Endothelial cell of umbilical vein (primary cell): ENCODE data around the gene SLC1A7. TPM values are rescaled to one million over a fixed set of nuclear protein-coding genes. Genes with fewer than 3 reads are reported as not detected.

Source experiments
- BruUV-seq: library from RNA; stranded (reverse); fragments of 400-500 nt; replicated peaks from 2 replicates; lab custom pipeline; 2021; lab: Mats Ljungman, UMichigan
- CTCF ChIA-PET: fragments of 300-600, 350-600 bp; sonication (Branson Sonifier 250); formaldehyde crosslinking; loops from one replicate; lab custom pipeline; 2021; ENCODE audit warnings: antibody characterized with exemption, inconsistent platforms; lab: Charles Lee
- POLR2A ChIA-PET: fragments of 300-600, 350-600 bp; sonication (Branson Sonifier 250); formaldehyde crosslinking; loops from one replicate; lab custom pipeline; 2021; ENCODE audit warnings: antibody characterized with exemption, inconsistent platforms; lab: Charles Lee
- DNase-seq: peaks from one replicate; pipeline ENCODE4 v3.0.0-alpha.2; 2011; ENCODE audit warnings: low read depth, low spot score
- FAIRE-seq: peaks from 2 replicates; lab custom pipeline; 2011; peaks lifted over from hg19 to GRCh38; lab: Jason Lieb, UNC
- H2AFZ ChIP-seq: 2 replicates; pipeline ENCODE4 v1.6.0; 2012; ENCODE audit warnings: low read depth, low read length, control low read depth, inconsistent platforms
- H3K27ac ChIP-seq: 2 replicates; pipeline ENCODE4 v1.5.1; 2011; ENCODE audit warnings: low read depth, mild to moderate bottlenecking, control low read depth, low read length, moderate library complexity; ENCODE audit not compliant: insufficient read depth
- H3K27me3 ChIP-seq, 2 experiments: 2 replicates each; pipeline versions ENCODE4 v1.6.0 to v1.6.1; 2011; ENCODE audit warnings: low read length in 2 of 2, mixed read lengths in 1 of 2; ENCODE audit not compliant: control insufficient read depth in 2 of 2, insufficient read depth in 2 of 2
- H3K36me3 ChIP-seq, 2 experiments: 2 replicates in 1 of 2; 3 replicates in 1 of 2; pipeline ENCODE4 v1.5.1; 2011; ENCODE audit warnings: low read length in 2 of 2, mild to moderate bottlenecking in 1 of 2, moderate library complexity in 1 of 2; ENCODE audit not compliant: control insufficient read depth in 2 of 2, insufficient read depth in 2 of 2; ENCODE audit errors: extremely low read depth in 1 of 2
- H3K4me1 ChIP-seq: 3 replicates; pipeline ENCODE4 v1.5.1; 2011; ENCODE audit warnings: mild to moderate bottlenecking, low read length; ENCODE audit not compliant: control insufficient read depth, insufficient read depth; ENCODE audit errors: extremely low read depth
- H3K4me2 ChIP-seq: 2 replicates; pipeline ENCODE4 v1.6.1; 2011; ENCODE audit warnings: low read length, control low read depth, mixed read lengths; ENCODE audit not compliant: insufficient read depth
- H3K4me3 ChIP-seq, 3 experiments: fragments of 200-600 bp in 1 of 3; sonication (generic), shearing (Covaris generic) in 1 of 3; replicated peaks in 1 of 3; 2 replicates each; pipeline ENCODE4 v1.5.1; 2011 to 2016; ENCODE audit warnings: control low read depth in 3 of 3, low read length in 3 of 3, mild to moderate bottlenecking in 2 of 3, inconsistent platforms in 1 of 3, low read depth in 1 of 3, moderate library complexity in 1 of 3; ENCODE audit not compliant: insufficient read depth in 1 of 3
- H3K79me2 ChIP-seq: 2 replicates; pipeline ENCODE4 v1.6.0; 2012; ENCODE audit warnings: low read length, inconsistent platforms; ENCODE audit not compliant: control insufficient read depth, insufficient read depth
- H3K9ac ChIP-seq: replicated peaks from 2 replicates; pipeline ENCODE3; 2011; ENCODE audit warnings: low read length, control low read depth; ENCODE audit not compliant: insufficient read depth; ENCODE audit errors: extremely low read depth
- H3K9me1 ChIP-seq: replicated peaks from 3 replicates; pipeline ENCODE4 v1.6.0; 2011; ENCODE audit warnings: mild to moderate bottlenecking, low read length; ENCODE audit not compliant: control insufficient read depth, insufficient read depth; ENCODE audit errors: extremely low read depth
- H3K9me3 ChIP-seq: replicated peaks from 2 replicates; pipeline ENCODE4 v1.5.1; 2012; ENCODE audit warnings: low read length, inconsistent platforms; ENCODE audit not compliant: control insufficient read depth, insufficient read depth
- H4K20me1 ChIP-seq: replicated peaks from 2 replicates; pipeline ENCODE3; 2011; ENCODE audit warnings: mild to moderate bottlenecking, low read length; ENCODE audit not compliant: control insufficient read depth, insufficient read depth; ENCODE audit errors: extremely low read depth
- CTCF ChIP-seq, 2 donors: IDR thresholded peaks; 1 replicate in 1 of 2; 2 replicates in 1 of 2; pipeline ENCODE4 v1.5.1; 2011; ENCODE audit warnings: low read length in 2 of 2, mild to moderate bottlenecking in 2 of 2, moderate library complexity in 2 of 2, control low read depth in 1 of 2, inconsistent platforms in 1 of 2, low read depth in 1 of 2; ENCODE audit not compliant: insufficient read depth in 1 of 2; ENCODE audit errors: extremely low read depth in 1 of 2
- EZH2 ChIP-seq: IDR thresholded peaks from 2 replicates; pipeline ENCODE4 v1.6.1; 2012; ENCODE audit warnings: borderline replicate concordance, low read depth, mild to moderate bottlenecking, moderate library complexity, low read length, inconsistent platforms; ENCODE audit not compliant: severe bottlenecking
- FOS ChIP-seq: IDR thresholded peaks from 2 replicates; pipeline ENCODE4 v1.6.1; 2011; ENCODE audit warnings: mild to moderate bottlenecking, low read length, moderate library complexity, borderline replicate concordance; ENCODE audit not compliant: insufficient read depth
- GATA2 ChIP-seq: IDR thresholded peaks from 2 replicates; pipeline ENCODE4 v1.7.0; 2011; ENCODE audit warnings: low read depth, mild to moderate bottlenecking, moderate library complexity, mixed read lengths, low read length; ENCODE audit not compliant: insufficient read length, insufficient read depth
- JUN ChIP-seq: IDR thresholded peaks from 2 replicates; pipeline ENCODE4 v1.6.1; 2011; ENCODE audit warnings: borderline replicate concordance, low read depth; ENCODE audit not compliant: insufficient read length, insufficient read depth
- MYC ChIP-seq: IDR thresholded peaks from one replicate; pipeline ENCODE4 v1.6.1; 2011; ENCODE audit warnings: mild to moderate bottlenecking, low read depth, low read length
- POLR2A ChIP-seq: IDR thresholded peaks from 2 replicates; pipeline ENCODE4 v1.6.1; 2012; ENCODE audit warnings: low read depth, mild to moderate bottlenecking, control low read depth, low read length
- POLR2AphosphoS5 ChIP-seq: IDR thresholded peaks from 2 replicates; pipeline ENCODE4 v1.6.1; 2012; ENCODE audit warnings: low read depth, mild to moderate bottlenecking, control low read depth, low read length, moderate library complexity; ENCODE audit not compliant: insufficient read depth
- dilution Hi-C: fragments of 300-500 bp; cut with MboI; formaldehyde crosslinking; loops from one replicate; pipeline ENCODE4 v1.15.0; 2019; ENCODE audit warnings: low sequenced_read_pairs; ENCODE audit not compliant: extremely low pct_ligation_motif_present
- intact Hi-C: fragments of 100-400 bp; cut with micrococcal nuclease; formaldehyde crosslinking; loops from one replicate; pipeline ENCODE4 v1.10.0; 2022
- polyA plus RNA-seq, 4 experiments: library from polyadenylated mRNA; depleted of rRNA in 3 of 4; stranded (reverse) in 3 of 4; unstranded in 1 of 4; fragments of >200 nt; gene quantifications; 2 replicates each; pipeline versions ENCODE4 v1.2.1 to v1.2.3, GENCODE V29; 2011 to 2012; ENCODE audit warnings: missing spikeins in 1 of 4
- total RNA-seq: library from RNA; stranded (reverse); gene quantifications from 2 replicates; pipeline ENCODE4 v1.2.3, GENCODE V29; 2021
- TF ChIP-seq, protein P1 (sequence below): IDR thresholded peaks from 2 replicates; pipeline ENCODE4 v1.6.1; 2011; ENCODE audit not compliant: insufficient read depth, insufficient read length

SLC1A7 gene
- total and polyA plus RNA-seq, 2 donors (not counting 3 experiments of a cell fraction or from before 2014, with no cell fraction given), result not detected

GRCh38 chr1:53088616-53089300, 53.7 kb downstream of the SLC1A7 start:
- no peak for FAIRE-seq
- H2AFZ ChIP-seq, result no peak overlapping the region
- TF ChIP-seq, protein P1, sequence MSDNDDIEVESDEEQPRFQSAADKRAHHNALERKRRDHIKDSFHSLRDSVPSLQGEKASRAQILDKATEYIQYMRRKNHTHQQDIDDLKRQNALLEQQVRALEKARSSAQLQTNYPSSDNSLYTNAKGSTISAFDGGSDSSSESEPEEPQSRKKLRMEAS, result no peak
- TF ChIP-seq CTCF (IDR thresholded peaks at IDR 0.05; ENCODE audit: extremely low read depth in 1 of 2, insufficient read depth in 1 of 2, low read depth in 1 of 2, low read length in 2 of 2), result no peak
- no peak for TF ChIP-seq EZH2
- no peak for TF ChIP-seq JUN
- TF ChIP-seq POLR2AphosphoS5, result no peak
- TF ChIP-seq GATA2, result no peak
- TF ChIP-seq MYC, result no peak
- TF ChIP-seq FOS, result no peak
- no peak for TF ChIP-seq POLR2A
- no peaks in the 10 kb centered on the region for H3K4me1 ChIP-seq
- intact Hi-C loops, result no loop called here
- no peaks in the 10 kb centered on the region for H3K9me3 ChIP-seq
- H3K9me1 ChIP-seq, result no peaks in the 10 kb centered on the region
- no peak overlapping the region for H3K4me3 ChIP-seq
- H3K4me2 ChIP-seq, result no peak overlapping the region
- no peaks in the 10 kb centered on the region for H3K36me3 ChIP-seq
- no peak overlapping the region for H3K9ac ChIP-seq
- H3K27me3 ChIP-seq, result no peaks in the 10 kb centered on the region
- dilution Hi-C loops, result no loop called here
- ChIA-PET POLR2A (no interaction called here), CTCF (interaction anchor here (1.1 kb wide), 1 partner anchor 11 kb away, joined by 3 read pairs; no protein-coding TSS in a partner anchor)
- no peak for DNase-seq
- H4K20me1 ChIP-seq, result no peaks in the 10 kb centered on the region
- BruUV-seq, result no TSS peak
- no peaks in the 10 kb centered on the region for H3K79me2 ChIP-seq
- no peak overlapping the region for H3K27ac ChIP-seq
